Adrenal gland (tissue), 12 donors: ENCODE measurements around the gene SLC25A45. TPM values are rescaled to one million over a fixed set of nuclear protein-coding genes. Genes with fewer than 3 reads are reported as not detected.

Experiments
- DNase-seq, 7 donors: peaks; one replicate each; pipeline ENCODE4 v3.0.0-alpha.2; 2019 to 2020
- H3K27ac ChIP-seq, 5 donors: fragments of 200-600 bp; sonication (generic) in 4 of 5; 1 replicate in 3 of 5; 2 replicates in 2 of 5; pipeline versions ENCODE4 v1.5.1 to v1.8.0; 2016 to 2020; ENCODE audit warnings: mild to moderate bottlenecking in 1 of 5
- H3K27me3 ChIP-seq: fragments of 200-600 bp; 2 replicates; pipeline ENCODE4 v1.8.0; 2021
- H3K36me3 ChIP-seq, 2 donors: fragments of 200-600 bp; replicated peaks in 1 of 2; 1 replicate in 1 of 2; 2 replicates in 1 of 2; pipeline versions ENCODE4 v1.5.1 to v1.8.0; 2018 to 2022
- H3K4me1 ChIP-seq, 2 donors: fragments of 200-600 bp; replicated peaks in 1 of 2; 1 replicate in 1 of 2; 2 replicates in 1 of 2; pipeline versions ENCODE4 v1.5.1 to v1.8.0; 2018 to 2021
- H3K4me3 ChIP-seq, 4 donors: fragments of 200-600 bp; sonication (generic) in 3 of 4; one replicate each; pipeline ENCODE4 v1.5.1; 2016 to 2018
- H3K9me3 ChIP-seq, 3 donors: fragments of 200-600 bp; sonication (generic) in 1 of 3; replicated peaks in 1 of 3; 1 replicate in 2 of 3; 2 replicates in 1 of 3; pipeline versions ENCODE4 v1.5.1 to v1.8.0; 2016 to 2021
- POLR2A ChIP-seq, 2 donors: fragments of 450-650 bp; IDR thresholded peaks; one replicate each; pipeline ENCODE4 v1.6.1; 2017; ENCODE audit warnings: antibody characterized with exemption in 2 of 2, mild to moderate bottlenecking in 2 of 2, moderate library complexity in 1 of 2
- WGBS, 4 donors: extraction: QIAGEN DNeasy Blood & Tissue Kit in 2 of 4; methylation state at CpG; one replicate each; pipeline versions ENCODE4 v1.1.5 to v1.1.7; 2013 to 2017; 5-methylcytosine and 5-hydroxymethylcytosine counted together
- intact Hi-C, 2 donors: fragments of 100-400 bp; cut with DNase I; formaldehyde crosslinking; loops; one replicate each; pipeline versions ENCODE4 v1.14.1 to v1.15.0; 2022 to 2023
- polyA plus RNA-seq, 3 donors: library from polyadenylated mRNA; stranded (reverse); fragments of 200-250 nt in 2 of 3; fragments of 350-450 nt in 1 of 3; fragmentation: Illumina TruSeq in 1 of 3; extraction: RNeasy Lipid Tissue Mini Kit (QIAGEN cat#74804) in 1 of 3; gene quantifications; one replicate each; pipeline ENCODE4 v1.2.3, GENCODE V29; 2013 to 2014
- total RNA-seq, 9 donors: library from RNA; depleted of rRNA in 4 of 9; stranded (reverse); fragments of >200 nt in 4 of 9; fragments of 120-200 nt in 1 of 9; fragmentation: NEBNext Ultra II Directional in 1 of 9; extraction: Animal tissue kit (Norgen Biotek cat#: 25700) in 1 of 9; gene quantifications; one replicate each; pipeline versions ENCODE4 v1.1.0 to v1.2.4, GENCODE V29; 2013 to 2023
- TF ChIP-seq, protein P1 (sequence below), 6 experiments: fragments of 450-650 bp in 4 of 6; fragments of 200-600 bp in 2 of 6; sonication (generic) in 1 of 6; IDR thresholded peaks; 1 replicate in 5 of 6; 2 replicates in 1 of 6; pipeline versions ENCODE4 v1.5.1 to v1.8.0; 2016 to 2021; ENCODE audit warnings: antibody characterized with exemption in 6 of 6, mild to moderate bottlenecking in 2 of 6, moderate library complexity in 1 of 6
- donor health status: healthy with polysubstance abuse.
- donor health status: Bipolar disorder and iron deficiency.
- donor health status: DM: yes; HTN: yes; CAD: no.
- donor health status: DM: no; HTN: no; CAD: no.
- donor health status: DM: no; HTN: no; CAD: no.
- donor health status: DM: yes; HTN: yes; CAD: no.

SLC25A45 gene
- total and polyA plus RNA-seq, 12 donors = 1.1 to 21.0 (median 6.7) TPM

- intact Hi-C loops = loop anchor here in 1 of 2 donors (10.0 kb wide), 2 partner anchors 86 to 136 kb away; no protein-coding TSS in a partner anchor
- H3K9me3 ChIP-seq = no peaks in the 10 kb centered on the region
- no peak overlapping the region for H3K4me3 ChIP-seq
- TF ChIP-seq, protein P1, sequence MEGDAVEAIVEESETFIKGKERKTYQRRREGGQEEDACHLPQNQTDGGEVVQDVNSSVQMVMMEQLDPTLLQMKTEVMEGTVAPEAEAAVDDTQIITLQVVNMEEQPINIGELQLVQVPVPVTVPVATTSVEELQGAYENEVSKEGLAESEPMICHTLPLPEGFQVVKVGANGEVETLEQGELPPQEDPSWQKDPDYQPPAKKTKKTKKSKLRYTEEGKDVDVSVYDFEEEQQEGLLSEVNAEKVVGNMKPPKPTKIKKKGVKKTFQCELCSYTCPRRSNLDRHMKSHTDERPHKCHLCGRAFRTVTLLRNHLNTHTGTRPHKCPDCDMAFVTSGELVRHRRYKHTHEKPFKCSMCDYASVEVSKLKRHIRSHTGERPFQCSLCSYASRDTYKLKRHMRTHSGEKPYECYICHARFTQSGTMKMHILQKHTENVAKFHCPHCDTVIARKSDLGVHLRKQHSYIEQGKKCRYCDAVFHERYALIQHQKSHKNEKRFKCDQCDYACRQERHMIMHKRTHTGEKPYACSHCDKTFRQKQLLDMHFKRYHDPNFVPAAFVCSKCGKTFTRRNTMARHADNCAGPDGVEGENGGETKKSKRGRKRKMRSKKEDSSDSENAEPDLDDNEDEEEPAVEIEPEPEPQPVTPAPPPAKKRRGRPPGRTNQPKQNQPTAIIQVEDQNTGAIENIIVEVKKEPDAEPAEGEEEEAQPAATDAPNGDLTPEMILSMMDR (IDR thresholded peaks at IDR 0.05) = no peak
- no peak for TF ChIP-seq POLR2A (IDR thresholded peaks at IDR 0.05)
- WGBS, 4 donors = 78 to 83% (median 82%) methylated on average over 15 to 19 of the region's 19 CpGs
- peaks cover 19 to 22% of the 10 kb centered on the region in 2 donors for H3K4me1 ChIP-seq
- H3K36me3 ChIP-seq = no peaks in the 10 kb centered on the region
- no peaks in the 10 kb centered on the region for H3K27me3 ChIP-seq
- no peak overlapping the region for H3K27ac ChIP-seq
- DNase-seq = peak in 1 of 7 donors; percentile 31
These were observed 4.1 kb downstream of the SLC25A45 start for GRCh38 chr11:65378208-65378927.

DNA sequence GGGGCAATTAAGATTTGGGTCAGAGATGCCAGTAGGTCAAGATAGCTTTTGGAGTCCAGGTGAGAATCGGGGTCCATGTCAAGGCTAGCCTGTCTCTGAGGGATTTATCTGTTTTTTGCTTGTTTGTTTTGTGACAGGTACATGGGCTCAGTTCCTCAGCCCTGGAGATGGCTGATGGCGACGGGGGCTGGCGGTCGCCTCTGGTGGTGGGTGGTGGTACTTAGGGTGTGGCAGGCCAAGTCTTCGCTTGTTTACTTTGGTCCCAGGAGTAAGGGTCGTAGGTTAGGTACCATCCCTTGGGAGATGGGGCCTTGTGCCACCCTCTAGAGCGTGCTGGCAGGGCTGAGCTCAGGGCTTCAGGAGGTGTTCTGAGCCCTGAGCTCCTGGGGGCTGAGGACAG is 4.7 kb downstream of the SLC25A45 start:
- Histone ChIP-seq H3K36me3 (no peaks in the 10 kb centered on the region), H3K27ac (no peak overlapping the region), H3K9me3 (no peaks in the 10 kb centered on the region), H3K4me3 (no peak overlapping the region), H3K27me3 (no peaks in the 10 kb centered on the region), H3K4me1 (peaks cover 13 to 16% of the 10 kb centered on the region in 2 donors)
- WGBS, 4 donors = 81 to 90% (median 87%) methylated on average over 5 to 8 of the region's 8 CpGs
- no peak for DNase-seq
- no peak for TF ChIP-seq POLR2A (IDR thresholded peaks at IDR 0.05)
- TF ChIP-seq, protein P1 (IDR thresholded peaks at IDR 0.05) = no peak
- intact Hi-C loops = loop anchor here in 1 of 2 donors (10.0 kb wide), 2 partner anchors 87 to 137 kb away; no protein-coding TSS in a partner anchor

- intact Hi-C loops = loop anchor here in 1 of 2 donors (10.0 kb wide), 2 partner anchors 88 to 138 kb away; no protein-coding TSS in a partner anchor
- Histone ChIP-seq H3K9me3 (no peaks in the 10 kb centered on the region), H3K27me3 (no peaks in the 10 kb centered on the region), H3K4me1 (peaks cover 9 to 11% of the 10 kb centered on the region in 2 donors), H3K4me3 (no peak overlapping the region), H3K27ac (no peak overlapping the region), H3K36me3 (no peaks in the 10 kb centered on the region)
- WGBS, 4 donors = 78 to 100% (median 89%) methylated on average over 3 to 8 of the region's 8 CpGs; no CpG with 5 or more reads in 1 of the 4 donors
- peak in 1 of 7 donors; percentile 46 for DNase-seq
- TF ChIP-seq POLR2A (IDR thresholded peaks at IDR 0.05) = no peak
- TF ChIP-seq, protein P1 (IDR thresholded peaks at IDR 0.05) = no peak
These were observed 5.4 kb downstream of the SLC25A45 start for GRCh38 chr11:65377036-65377435.

DNA sequence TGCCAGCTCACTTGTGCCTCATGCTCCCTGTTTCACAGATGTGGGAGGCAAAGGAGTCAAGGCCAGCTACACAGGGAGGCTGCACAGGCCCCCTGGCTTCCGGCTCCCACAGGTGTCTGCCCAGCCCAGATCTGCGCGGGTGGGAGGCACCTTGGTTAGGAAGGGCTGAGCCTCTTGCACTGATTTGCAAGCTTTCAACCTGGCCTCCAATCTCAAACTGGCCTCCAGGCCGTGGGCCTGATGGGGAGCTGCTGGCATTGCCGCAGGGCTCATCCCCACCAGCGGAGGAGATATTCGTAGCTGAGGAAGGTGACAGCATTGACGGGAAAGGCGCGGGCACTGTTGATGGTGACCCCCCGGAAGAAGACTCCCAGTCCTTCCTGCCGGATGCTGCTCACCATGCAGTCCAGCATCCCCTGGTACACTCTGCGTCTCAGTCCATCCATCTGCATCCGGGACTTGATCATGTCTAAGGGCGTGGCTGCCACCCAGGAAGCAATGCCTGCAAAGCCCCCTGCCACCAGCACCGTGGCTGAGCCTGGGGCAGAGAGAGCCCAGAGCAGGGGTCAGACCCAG is 6.2 kb downstream of the SLC25A45 start:
- peaks cover under 1 to 3% of the 10 kb centered on the region in 2 donors for H3K4me1 ChIP-seq
- H3K27ac ChIP-seq = no peak overlapping the region
- DNase-seq = no peak
- 87 to 96% (median 90%) methylated on average over 9 to 16 of the region's 16 CpGs for WGBS, 4 donors
- no peaks in the 10 kb centered on the region for H3K27me3 ChIP-seq
- H3K4me3 ChIP-seq = no peak overlapping the region
- TF ChIP-seq, protein P1 (IDR thresholded peaks at IDR 0.05) = no peak
- TF ChIP-seq POLR2A (IDR thresholded peaks at IDR 0.05) = no peak
- intact Hi-C loops = loop anchor here in 1 of 2 donors (10.0 kb wide), 2 partner anchors 89 to 139 kb away; no protein-coding TSS in a partner anchor
- H3K36me3 ChIP-seq = no peaks in the 10 kb centered on the region
- H3K9me3 ChIP-seq = no peaks in the 10 kb centered on the region
